Measurements from ENCODE around the gene ZBTB32. TPM values are rescaled to one million over a fixed set of nuclear protein-coding genes. Genes with fewer than 3 reads are reported as not detected.

The ZBTB32 gene
- total RNA-seq, 1 donor from 2014 or later = not detected

DNA sequence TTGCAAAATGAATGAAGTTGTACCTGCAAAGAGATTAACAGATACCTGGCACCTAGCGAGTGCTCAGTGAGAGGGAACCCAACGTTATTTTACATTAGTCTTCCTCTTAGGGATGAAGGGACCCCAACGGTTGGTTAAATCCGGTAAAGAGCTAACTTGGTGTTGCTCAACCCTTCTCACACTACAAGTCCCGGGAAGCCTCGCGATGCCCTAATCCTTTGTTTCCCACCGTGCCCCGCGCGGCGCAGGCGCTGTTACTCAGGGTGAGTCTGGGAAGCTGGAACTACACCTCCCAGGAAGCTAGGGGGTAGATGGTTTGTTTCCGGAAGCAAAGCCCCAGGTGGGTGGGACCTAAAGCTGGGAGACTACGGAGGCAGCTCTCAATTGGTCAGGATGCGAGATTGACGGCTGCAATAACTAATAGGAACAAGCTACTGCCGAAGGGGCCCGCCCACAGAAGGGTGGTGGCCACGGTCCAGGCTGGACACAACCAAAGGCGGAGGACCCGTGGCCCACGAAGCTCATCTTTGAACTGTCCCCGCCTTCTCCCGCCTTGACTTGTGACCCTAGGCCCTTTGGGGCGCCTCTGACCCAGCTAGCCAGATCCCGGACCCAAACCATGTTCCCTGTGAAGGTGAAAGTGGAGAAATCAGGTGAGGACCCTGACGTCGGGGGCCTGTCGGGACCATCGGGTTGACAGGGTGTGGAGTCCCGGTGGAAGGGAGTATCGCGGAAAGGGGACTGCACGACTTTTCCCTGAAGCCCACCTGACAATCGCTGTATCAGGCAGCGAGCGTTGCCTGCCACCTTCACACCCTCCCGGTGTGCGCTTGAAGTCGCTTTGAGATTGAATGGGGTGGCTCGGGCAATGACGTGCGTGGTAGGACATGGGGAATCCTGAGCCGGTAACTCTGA is 44.0 kb downstream of the ZBTB32 start, which contains the start of gene LIN37:
TSS of gene LIN37 (plus strand) at position 471 of the 915 bp plus-strand sequence. CDS start at position 620, 149 bp downstream.
- peak within 1 kb of the TSS; percentile 99 for H3K4me3 Mint-ChIP-seq
- H3K27ac Mint-ChIP-seq (ENCODE audit: unreplicated experiment) = peak within 1 kb of the TSS; percentile 58
- H3K9me3 Mint-ChIP-seq = no peaks in the 10 kb centered on the region
- DNase-seq (ENCODE audit: low read depth, low spot score) = peak; percentile 98
- H3K4me1 Mint-ChIP-seq = peaks cover 41% of the 10 kb centered on the region
- TF ChIP-seq, protein P1, sequence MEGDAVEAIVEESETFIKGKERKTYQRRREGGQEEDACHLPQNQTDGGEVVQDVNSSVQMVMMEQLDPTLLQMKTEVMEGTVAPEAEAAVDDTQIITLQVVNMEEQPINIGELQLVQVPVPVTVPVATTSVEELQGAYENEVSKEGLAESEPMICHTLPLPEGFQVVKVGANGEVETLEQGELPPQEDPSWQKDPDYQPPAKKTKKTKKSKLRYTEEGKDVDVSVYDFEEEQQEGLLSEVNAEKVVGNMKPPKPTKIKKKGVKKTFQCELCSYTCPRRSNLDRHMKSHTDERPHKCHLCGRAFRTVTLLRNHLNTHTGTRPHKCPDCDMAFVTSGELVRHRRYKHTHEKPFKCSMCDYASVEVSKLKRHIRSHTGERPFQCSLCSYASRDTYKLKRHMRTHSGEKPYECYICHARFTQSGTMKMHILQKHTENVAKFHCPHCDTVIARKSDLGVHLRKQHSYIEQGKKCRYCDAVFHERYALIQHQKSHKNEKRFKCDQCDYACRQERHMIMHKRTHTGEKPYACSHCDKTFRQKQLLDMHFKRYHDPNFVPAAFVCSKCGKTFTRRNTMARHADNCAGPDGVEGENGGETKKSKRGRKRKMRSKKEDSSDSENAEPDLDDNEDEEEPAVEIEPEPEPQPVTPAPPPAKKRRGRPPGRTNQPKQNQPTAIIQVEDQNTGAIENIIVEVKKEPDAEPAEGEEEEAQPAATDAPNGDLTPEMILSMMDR (conservative IDR thresholded peaks at IDR 0.05) = no peak
- H3K27me3 Mint-ChIP-seq (ENCODE audit: low read depth) = no peaks in the 10 kb centered on the region
- H3K36me3 Mint-ChIP-seq (ENCODE audit: low read depth) = no peaks in the 10 kb centered on the region

DNA sequence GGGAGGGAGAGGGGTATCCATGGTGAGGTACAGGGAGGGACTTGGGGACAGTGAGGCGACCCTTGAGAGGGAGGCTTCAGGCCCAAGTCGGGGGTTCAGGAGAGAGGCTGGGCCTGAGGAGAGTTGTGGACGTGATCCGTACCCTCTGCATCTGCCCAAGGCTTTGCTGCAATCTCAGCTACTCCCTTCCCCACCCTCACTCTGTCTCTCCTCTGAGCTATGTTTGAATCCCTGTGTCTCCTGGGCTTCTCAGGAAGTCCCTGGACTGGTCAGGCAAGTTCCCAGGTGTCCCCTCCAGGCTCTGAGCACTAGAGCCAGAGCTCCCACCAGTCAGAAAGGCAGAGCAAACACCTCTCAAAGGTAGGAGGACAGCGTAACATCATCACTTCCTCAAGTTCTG is 45.8 kb downstream of the ZBTB32 start:
- Mint-ChIP-seq H3K36me3 (ENCODE audit: low read depth) (no peaks in the 10 kb centered on the region), H3K9me3 (no peaks in the 10 kb centered on the region), H3K4me1 (peaks cover 33% of the 10 kb centered on the region), H3K27ac (ENCODE audit: unreplicated experiment) (no peak overlapping the region), H3K27me3 (ENCODE audit: low read depth) (no peaks in the 10 kb centered on the region), H3K4me3 (peak overlapping the region; percentile 57)
- TF ChIP-seq, protein P1 (conservative IDR thresholded peaks at IDR 0.05) = no peak
- no peak for DNase-seq (ENCODE audit: low read depth, low spot score)

DNA sequence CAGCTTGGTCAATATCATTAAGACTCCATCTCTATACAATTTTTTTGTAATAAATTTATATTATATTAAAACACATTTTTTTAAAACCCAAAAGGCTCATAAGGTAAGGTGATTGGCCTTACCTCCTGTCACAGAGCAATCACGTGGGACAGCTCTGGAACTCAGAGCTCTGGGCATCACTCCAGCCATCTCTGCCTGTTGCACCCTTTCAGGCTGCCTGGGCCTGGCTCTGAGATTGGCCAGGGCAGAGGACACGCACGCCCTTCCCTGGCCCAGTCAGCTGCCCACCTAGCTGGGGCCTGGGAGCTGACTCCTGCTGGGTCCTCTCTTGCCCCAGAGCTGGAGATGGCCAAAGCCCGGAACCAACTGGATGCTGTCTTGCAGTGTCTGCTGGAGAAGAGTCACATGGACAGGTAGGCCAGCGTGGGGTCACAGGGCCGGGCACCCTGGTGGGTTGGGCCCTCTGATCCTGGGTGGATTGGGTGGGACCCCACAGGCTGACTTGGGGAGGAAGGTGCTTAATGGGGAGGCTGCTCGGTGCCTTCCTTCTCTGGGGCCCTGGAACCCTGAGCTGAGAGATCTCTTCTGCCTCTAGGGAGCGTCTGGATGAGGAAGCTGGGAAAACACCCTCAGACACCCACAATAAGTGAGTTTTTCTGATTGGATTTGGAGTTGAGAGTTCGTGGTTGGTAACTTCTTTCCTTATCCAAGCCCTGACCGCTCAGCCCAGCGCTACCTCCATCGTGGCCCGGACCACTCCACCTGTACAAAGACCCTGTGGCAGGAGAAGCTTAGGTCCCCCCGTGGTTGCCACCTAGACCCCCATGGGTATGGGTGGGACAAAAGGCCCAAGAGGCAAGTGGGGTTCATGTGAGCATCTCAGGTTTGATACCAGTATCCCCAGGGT is 47.7 kb downstream of the ZBTB32 start:
- H3K27ac Mint-ChIP-seq (ENCODE audit: unreplicated experiment) = no peak overlapping the region
- no peak overlapping the region for H3K4me3 Mint-ChIP-seq
- no peaks in the 10 kb centered on the region for H3K9me3 Mint-ChIP-seq
- H3K4me1 Mint-ChIP-seq = peaks cover 25% of the 10 kb centered on the region
- H3K36me3 Mint-ChIP-seq (ENCODE audit: low read depth) = no peaks in the 10 kb centered on the region
- no peak for DNase-seq (ENCODE audit: low read depth, low spot score)
- H3K27me3 Mint-ChIP-seq (ENCODE audit: low read depth) = peaks cover 2% of the 10 kb centered on the region
- TF ChIP-seq, protein P1 (conservative IDR thresholded peaks at IDR 0.05) = no peak

DNA sequence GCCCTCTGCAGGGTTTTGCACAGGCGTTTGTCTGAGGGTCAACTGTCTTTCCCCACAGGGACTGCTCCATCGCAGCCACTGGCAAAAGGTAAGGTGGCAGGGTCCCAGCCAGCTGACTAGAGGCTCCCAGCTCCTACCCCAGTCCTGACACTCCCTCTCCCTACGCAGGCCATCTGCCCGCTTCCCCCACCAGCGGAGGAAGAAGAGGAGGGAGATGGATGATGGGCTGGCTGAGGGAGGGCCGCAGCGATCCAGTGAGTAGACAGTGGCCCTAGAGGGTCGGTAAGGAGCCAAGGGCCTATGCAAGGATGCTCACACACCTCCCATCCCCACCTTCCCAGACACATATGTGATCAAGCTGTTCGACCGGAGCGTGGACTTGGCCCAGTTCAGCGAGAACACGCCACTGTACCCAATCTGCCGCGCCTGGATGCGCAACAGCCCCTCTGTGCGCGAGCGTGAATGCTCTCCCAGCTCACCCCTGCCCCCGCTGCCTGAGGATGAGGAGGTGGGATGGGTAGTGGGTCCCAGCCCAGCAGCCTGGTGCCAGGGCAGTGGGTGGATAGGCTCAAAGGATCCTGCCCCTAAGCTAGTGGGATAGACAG is 48.5 kb downstream of the ZBTB32 start:
- H3K27ac Mint-ChIP-seq (ENCODE audit: unreplicated experiment) = no peak overlapping the region
- H3K4me1 Mint-ChIP-seq = peaks cover 24% of the 10 kb centered on the region
- H3K4me3 Mint-ChIP-seq = no peak overlapping the region
- no peaks in the 10 kb centered on the region for H3K9me3 Mint-ChIP-seq
- no peaks in the 10 kb centered on the region for H3K36me3 Mint-ChIP-seq (ENCODE audit: low read depth)
- TF ChIP-seq, protein P1 (conservative IDR thresholded peaks at IDR 0.05) = no peak
- H3K27me3 Mint-ChIP-seq (ENCODE audit: low read depth) = peaks cover 2% of the 10 kb centered on the region
- DNase-seq (ENCODE audit: low read depth, low spot score) = no peak

Measured in neural crest cell (in vitro differentiated cells).